ENCODE measurements around the gene ALDH1L1. TPM values are rescaled to one million over a fixed set of nuclear protein-coding genes. Genes with fewer than 3 reads are reported as not detected.

Gene ALDH1L1
- total and polyA plus RNA-seq, 2 of the 8 experiments (the other 6 are each of a cell fraction or from before 2014, with no cell fraction given), result 0.98 to 1.6 TPM

DNA sequence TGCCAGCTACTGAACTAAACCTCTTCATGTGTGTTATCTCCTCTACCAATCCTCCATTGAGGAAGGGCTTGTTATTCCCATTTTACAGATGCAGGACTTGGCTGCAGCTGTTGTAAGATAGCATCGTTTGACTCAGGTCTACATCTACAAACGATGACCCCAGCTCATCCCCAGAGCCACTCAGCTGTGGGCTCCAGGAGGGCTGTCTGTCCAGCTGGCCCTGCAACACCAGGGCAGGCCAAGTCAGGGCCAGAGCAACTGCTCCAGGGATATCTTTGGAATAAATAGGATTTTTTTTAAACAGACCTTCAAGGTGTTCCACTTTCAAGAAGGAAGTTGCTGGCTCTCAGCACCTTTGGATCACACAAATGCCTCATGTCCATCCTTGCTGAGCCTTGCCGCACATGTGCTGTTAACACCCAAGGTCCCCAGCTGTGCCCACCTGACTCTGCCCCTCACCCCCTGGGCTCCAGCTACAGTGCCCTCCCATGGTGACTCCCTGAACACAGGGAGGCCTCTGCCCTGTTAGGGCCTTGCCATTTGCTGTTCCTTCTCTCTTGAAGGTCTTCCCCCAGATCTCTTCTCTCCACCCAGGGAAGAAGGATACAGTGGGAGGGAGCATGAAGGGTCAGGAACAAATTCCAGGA, 31.0 kb downstream of the ALDH1L1 start (continued):
- TF ChIP-seq POLR2AphosphoS5 (IDR thresholded peaks at IDR 0.05; ENCODE audit: low read depth, low read length) (no peak), SIN3A (conservative IDR thresholded peaks at IDR 0.05 in 1 of 2, IDR thresholded peaks at IDR 0.05 in 1 of 2; ENCODE audit: low read depth in 1 of 2, low read length in 2 of 2) (no peak), GTF2F1 (IDR thresholded peaks at IDR 0.05; ENCODE audit: borderline replicate concordance, low read depth, low read length) (no peak), RXRA (IDR thresholded peaks at IDR 0.05; ENCODE audit: insufficient read depth, low read depth, low read length) (no peak)
